Amniotic epithelial cell (primary cell): ENCODE measurements around the gene BORCS5.
"Not testable (repeated sequence)": the region's sequence is repeated elsewhere in the genome, so short reads cannot be mapped to it uniquely, and the experiment has no call there.

ENCODE experiments used
- DNase-seq: peaks from one replicate; pipeline ENCODE4 v3.0.0-alpha.2; 2010; ENCODE audit warnings: low read depth

The BORCS5 gene

DNA sequence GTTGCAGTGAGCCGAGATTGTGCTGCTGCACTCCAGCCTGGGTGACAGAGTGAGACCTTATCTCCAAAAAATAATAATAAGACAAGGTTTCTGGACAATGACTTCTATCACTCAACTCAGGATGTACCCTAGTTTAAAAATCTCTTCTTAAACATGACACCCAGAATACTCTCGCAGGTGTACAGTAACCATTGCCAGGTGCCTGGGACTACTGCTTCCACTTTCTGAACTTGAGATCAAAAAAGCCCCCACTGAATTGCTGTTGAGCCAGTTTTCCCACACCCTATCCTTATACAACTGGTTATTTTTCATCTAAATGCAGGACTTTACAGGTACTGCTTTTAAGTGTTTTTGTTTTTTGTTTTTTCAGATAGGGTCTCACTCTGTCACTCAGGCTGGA is 36.3 kb downstream of the BORCS5 start:
- DNase-seq = no peak

DNA sequence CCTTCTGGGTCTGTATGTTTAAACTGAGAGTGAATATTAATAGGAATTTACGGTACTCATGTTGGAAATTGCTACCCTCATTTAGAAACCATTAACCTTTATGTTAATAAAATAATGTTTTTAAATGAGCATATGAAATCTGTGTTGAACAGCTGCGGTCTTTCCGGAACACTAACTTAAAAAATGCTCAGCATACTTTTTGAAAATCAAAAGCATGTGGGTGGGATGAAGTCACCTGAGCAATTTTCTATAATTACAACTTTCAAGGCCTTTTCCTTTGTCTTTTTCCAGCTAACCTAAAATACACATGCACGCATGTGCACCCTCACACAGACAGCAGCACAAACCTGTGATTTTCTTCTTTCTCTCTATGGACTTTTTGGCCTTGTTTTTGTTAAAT is 39.8 kb downstream of the BORCS5 start:
- DNase-seq = no peak

DNA sequence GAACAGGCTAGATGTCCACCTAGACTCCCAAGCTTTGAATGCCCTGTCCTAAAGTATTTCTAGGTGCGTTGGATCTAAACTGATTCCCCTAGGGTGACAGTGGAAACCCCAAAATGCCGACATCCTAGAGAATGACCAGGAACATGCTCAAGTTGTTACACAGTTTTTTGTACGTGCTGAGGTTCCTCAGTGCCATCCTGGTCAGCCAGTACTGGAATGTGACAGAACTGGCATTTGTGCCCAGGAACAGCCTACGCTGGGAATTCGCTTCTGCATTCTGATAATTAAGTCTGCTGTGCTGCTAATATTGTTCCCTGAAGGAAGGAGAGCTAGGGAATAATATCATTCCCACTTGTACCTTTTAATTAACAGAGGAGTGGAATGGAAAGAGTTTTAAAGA is 40.3 kb downstream of the BORCS5 start:
- no peak for DNase-seq

DNA sequence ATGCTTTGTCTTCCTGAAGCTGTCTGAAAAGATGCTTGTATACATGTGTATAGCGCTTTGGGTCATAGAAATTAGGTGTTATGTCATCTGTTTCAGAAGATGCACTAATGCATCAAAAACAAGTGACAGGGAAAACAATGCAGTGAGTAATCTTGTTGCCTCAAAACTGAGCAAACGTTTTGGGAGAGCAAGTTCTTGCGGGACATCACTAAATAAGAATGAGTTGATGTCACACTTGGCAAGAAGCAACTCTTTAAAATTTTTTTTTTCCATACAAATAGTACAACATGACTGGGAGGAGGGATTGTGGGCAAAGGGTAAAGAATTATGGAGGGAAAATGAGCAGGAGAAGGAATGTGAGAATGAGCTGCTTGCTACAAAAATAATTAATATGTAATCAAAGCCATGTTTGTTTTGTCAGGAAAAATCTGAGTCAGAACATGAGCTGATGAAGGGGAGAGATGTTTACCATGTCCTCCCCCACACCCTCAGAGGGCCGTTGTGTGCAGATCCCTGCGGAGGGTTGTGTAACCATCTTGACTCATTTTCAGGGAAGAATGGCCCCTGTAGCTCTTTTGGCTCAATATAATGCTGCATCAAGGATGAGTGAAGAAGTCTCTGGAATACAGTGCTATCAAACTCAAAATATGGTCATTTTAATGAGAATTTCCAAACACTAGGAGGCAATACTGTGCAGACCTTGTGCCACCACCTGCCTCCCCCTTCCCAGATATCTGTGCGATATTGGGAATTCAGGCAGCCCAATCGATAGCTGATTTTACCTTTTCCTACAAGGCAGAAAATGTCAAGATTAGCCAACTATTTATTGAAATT is 41.4 kb downstream of the BORCS5 start:
- DNase-seq = peak; percentile 100

DNA sequence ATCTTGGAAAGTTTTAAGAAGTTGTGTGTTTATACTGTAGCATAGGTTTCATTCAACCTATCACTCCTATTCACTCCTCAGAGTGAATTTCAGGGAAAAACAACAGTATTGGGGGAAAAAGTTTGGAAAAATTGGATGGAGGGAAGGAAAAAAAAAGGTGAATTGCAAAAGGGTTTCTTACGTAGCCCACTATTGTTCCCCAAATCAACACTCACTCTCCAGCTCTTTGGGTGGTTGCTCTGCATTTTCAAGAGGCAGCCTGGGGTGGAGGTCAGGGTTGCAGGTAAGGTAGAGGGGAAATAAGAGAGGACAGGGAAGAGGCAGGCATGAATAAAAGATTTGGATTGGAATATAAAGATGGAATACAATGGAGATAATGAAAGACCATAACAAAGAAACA is 42.3 kb downstream of the BORCS5 start:
- DNase-seq = no peak

DNA sequence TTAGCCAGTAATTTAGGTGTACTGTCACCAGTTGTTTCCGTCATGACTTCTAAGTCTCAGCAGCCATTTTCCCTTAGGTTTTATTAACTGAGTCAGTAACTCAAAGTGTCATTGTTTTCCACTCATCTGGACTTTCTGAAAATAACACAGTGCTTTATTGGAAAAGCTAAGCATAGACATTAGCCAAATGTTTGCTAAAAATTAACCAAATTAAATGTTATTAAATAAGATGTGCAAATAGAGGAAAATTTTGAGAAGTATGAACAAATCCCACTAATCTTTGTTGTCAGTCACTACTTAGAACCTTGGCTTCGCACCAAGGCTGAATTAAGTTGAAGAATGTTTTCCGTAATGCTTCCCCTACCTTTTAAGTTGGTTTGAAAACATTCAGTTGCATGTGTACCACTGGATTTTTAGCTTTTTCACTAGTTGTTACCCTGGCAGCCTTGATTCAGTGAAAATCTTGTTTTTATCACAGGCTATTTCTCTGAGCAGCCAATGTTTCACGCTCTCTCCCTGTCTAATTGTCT is 43.0 kb downstream of the BORCS5 start:
- peak; percentile 43 for DNase-seq

DNA sequence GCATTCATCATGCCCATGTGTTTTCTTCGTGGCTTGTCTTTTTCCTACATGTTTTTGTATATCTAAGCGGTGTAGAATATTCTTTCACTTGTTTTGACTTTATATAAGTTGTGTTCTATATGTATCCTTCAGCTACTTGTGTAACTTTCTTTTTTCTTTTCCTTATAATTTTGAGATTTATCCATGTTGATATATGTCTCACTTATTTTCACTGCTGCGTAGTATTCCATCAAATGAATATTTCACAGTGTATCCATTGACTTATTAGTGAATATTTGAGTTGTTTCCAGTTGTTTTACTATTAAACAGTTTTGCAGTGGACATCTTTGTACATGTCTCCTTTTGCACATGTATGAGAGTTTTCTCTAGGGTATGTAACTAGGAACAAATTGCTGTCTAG is 43.9 kb downstream of the BORCS5 start:
- DNase-seq = no peak

DNA sequence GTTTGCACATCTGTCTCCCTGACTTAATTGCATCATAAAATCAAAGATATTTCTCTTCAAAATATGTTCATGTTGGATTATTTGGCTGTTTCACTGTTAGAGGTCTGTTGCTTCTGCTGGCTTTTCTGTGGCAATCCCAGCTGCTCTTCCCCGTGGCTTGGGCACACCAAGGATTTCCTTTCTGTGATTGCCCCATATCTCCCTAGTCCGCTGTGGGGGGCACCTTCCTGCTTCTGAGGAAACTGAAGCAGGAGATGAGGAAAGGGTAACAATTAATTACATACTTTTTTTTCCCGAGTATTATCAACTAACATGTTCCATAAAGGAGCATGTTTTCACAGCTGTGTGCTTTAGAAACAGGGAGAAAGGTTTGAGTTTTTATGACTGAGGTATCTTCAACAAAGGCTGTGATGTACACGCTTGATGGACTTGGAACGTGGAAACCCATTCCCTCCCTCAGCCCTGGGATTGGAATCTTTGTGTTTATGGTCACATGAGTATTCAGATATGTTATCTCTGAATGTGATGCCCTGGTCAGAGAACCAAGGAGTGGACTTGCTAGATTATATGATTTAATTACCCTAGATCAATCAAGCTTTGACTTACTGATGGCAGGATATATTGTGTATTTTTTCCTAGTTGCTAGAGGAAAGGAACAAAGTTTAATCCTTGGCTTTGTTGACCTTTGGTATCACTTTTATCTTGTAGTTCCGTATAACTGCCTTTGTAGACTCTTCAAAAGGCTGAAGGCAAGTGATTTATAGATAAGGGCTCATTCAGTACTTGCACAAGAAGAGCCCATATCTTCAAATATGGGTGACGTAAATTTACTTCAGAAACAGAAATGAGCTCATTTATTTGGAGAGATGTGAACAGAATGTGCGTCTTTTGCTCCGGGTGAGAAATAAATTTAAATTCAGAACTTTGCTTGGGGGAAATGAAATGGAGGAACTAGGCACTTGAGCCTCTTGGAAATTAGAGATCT is 46.7 kb downstream of the BORCS5 start:
- DNase-seq = peak; percentile 89

DNA sequence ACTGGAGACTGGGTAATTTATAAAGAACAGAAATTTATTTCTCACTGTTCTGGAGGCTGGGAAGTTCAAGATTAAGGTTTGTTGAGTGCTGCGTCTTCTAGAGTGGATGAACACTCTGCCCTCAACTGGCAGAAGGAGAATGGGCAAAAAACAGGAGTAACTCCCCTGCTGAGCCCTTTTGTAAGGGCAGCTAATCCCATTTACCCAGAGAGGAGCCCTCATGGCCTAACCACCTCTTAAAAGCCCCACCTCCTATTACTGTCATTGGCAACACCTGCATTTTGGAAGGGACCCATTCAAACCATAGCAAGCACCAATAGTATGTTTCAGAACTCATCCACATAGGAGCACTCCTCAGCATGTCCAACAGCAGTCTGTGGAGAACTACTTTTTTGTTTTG is 47.4 kb downstream of the BORCS5 start:
- no peak for DNase-seq

DNA sequence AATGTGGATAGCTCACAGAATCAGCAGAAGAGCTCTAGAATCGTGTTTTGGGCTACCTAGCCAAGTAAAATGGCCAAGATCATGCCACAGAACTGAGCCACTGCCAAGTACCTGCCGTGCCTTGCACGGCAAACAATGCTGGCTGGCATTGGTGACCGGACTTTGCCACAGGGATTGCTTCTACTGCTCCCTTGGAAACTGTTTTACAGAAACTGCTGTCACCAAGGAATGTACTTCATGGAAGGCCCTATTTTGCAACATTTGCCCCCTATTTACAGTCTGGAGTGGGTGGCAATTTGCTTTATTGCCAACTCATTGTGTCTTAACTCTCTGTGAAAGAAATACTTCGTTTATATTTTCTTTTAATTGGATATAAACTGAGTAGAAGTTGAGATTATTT is 49.0 kb downstream of the BORCS5 start:
- no peak for DNase-seq

DNA sequence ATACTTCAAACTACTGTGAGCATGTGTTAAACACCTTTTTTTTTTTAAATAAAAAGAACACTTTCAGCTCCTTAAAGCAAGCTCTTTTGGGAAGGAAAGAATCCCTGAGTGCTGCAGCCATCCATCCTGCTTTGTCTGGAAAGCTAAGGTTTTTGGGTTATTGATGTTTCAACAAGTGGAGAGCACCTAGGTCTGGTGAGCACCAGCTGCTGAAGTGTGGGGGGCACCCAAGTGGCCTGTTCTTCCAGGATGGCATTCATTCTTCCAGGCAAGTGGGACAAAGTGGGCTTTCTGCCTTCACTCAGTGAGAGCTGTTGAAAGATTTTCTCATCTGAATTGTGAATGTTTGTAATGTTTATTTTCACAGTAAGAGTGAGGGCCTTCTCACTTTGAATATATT is 49.9 kb downstream of the BORCS5 start:
- no peak for DNase-seq

DNA sequence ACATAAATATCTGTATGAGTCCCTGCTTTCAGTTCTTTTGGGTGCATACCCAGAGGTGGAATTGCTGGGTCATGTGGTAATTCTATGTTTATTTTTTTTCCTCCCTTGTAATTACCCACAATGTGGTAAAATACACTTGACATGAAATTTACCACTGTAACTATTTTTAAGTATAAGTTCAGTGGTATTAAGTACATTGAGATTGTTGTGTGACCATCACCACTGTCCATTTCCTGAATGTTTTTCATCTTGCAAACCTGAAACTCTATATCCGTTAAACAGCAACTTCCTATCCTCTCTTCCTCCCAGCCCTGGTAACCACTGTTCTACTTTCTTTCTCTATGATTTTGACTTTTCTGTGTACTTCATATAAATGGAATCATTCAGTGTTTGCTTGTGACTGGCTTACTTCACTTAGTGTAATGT is 51.4 kb downstream of the BORCS5 start:
- DNase-seq = no peak

DNA sequence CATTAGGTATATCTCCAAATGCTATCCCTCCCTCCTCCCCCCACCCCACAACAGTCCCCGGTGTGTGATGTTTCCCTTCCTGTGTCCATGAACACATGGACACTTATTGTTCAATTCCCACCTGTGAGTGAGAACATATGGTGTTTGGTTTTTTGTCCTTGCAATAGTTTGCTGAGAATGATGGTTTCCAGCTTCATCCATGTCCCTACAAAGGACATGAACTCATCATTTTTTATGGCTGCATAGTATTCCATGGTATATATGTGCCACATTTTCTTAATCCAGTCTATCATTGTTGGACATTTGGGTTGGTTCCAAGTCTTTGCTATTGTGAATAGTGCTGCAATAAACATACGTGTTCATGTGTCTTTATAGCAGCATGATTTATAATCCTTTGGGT is 52.5 kb downstream of the BORCS5 start:
- DNase-seq = not testable (repeated sequence)

DNA sequence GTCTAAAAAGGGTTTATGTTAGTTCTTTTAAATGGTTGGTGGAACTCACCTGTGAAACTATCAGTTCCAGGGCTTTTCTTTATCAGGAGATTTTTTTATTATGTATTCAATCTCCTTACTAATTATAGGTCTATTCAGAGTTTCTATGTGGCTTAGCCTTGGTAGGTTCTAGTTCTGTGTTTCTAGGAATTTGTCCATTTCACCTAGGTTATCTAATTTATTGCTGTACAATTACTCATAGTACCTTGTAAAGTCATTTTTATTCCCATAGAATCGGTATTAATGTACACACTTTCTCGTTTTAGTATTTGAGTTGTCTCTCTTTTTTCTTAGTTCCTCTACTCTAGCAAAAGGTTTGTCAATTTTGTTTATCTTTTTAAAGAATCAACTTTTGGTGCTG is 59.0 kb downstream of the BORCS5 start:
- no peak for DNase-seq

DNA sequence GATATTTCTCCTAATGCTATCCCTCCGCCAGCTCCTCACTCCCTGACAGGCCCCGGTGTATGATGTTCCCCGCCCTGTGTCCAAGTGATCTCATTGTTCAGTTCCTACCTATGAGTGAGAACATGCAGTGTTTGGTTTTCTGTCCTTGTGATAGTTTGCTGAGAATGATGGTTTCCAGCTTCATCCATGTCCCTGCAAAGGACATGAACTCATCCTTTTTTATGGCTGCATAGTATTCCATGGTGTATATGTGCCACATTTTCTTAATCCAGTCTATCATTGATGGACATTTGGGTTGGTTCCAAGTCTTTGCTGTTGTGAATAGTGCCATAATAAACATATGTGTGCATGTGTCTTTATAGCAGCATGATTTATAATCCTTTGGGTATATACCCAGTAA is 62.3 kb downstream of the BORCS5 start:
- DNase-seq = not testable (repeated sequence)

DNA sequence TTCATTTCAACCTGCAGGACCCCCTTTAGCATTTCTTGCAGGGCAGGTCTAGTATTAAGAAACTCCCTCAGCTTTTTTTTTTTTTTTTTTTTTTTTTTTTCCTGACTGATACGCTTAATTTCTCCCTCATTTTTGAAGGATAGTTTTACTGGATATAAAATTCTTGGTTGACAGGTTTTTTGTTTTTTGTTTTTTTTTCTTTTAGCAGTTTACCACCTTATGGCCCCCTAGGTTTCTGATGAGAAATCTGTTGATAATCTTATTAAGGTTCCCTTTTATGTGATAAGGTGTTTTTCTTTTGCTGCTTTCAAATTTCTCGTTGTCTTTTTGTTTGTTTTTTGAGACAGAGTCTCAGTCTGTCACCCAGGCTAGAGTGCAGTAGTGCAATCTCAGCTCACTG is 66.5 kb downstream of the BORCS5 start:
- no peak for DNase-seq

DNA sequence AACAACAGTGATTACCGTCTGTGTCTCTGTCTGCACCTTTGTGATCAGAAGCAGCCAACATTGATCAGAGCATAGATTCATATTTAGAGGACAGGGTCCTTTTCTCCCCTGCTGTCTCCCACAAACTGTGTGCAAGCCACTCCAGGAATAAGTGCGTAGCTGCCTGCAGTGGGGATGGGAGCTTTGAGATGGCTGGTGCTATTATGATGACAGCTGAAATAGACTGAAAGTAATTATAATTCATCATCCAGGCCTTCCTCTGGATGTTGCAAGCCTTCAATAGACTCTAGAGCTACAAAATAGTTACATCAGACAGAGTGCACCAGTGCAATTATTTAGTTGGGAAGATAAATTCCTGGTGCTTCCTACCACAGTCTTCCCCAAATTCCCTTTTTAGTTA is 68.1 kb downstream of the BORCS5 start:
- DNase-seq = peak; percentile 21

DNA sequence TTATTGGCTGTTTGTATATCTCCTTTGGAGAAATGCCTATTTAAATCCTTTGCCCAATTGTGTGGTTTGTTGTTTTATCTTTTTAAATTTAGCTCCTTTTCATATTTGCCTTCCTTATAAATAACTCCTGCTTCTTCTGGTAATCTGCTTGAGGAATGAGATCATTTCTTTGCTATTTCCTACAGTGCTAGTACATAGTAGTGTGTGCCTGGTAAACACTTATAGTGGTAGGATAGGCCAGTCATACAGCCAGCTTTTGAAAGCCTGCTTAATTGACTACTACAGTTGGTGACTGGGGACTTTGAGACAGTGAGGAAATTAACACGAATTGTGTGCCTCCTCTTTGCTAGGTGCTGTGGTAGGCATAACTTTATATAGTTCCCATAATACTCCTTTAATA is 68.7 kb downstream of the BORCS5 start:
- peak; percentile 52 for DNase-seq

DNA sequence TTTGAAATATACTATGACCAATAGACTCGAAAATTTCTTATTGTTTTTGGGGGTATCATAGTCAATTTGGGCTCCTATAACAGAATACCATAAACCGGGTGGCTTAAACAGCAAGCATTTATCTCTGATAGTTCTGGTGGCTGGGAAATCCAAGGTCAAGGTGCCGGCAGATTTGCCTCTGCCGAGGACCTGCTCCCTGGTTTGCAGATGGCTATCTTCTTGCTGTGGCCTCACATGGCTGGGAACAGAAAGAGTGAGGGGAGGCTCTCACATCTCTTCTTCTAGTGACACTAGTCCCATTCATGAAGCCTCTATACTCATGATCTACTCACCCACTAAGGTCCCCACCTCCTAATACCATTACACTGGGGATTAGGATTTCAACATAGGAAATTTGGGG is 70.7 kb downstream of the BORCS5 start:
- no peak for DNase-seq

DNA sequence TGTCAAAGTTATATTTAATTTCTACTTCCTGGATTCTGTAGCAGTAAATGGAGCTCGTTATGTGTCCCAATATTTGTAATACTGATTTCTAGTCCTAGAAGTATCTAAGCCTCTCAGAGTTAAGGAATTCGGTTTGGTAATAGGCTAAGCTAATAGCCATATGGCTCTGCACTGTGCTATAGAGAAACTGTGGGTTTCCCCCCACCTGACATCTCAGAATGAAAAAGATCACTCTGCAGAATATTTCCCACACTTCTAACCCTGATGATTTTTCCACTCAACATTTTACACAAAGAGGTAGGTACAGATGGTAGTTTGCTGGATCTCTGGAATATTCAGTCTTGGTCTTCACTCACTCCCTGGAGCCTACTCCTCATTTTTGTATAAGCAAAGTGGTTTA is 71.2 kb downstream of the BORCS5 start:
- no peak for DNase-seq

DNA sequence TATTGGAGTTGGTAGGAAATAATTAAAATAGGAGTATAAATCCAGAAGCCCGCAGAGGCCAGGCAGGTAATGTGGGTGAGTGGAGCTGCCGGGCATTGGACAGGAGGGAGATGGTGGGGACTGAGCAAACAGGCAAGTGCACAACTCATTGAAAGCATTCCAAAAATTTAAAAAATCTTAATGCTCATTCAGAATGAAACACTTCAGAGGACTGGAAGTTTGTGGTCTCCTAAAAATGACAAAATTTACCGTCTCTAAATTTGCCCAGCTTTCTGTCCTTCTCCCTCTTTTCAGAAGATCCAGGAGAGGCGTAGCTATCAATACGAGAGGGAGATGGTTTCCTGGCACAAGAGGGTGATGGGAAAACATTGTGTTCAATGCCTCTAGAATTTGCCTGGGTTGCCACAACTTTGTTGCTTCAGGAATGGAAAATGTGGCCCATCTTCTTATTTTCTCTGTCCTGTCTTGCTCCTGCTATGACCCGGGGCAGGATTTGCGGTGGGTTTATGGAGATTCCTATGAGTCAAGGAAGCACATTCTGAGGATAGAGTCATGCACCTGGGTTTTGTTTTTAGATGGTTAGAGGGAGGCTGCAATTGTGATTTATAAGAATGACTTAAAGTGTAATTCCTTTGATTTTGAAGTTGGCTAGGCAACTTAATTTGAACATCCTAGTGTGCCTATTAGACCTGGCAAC is 72.2 kb downstream of the BORCS5 start:
- DNase-seq = no peak

DNA sequence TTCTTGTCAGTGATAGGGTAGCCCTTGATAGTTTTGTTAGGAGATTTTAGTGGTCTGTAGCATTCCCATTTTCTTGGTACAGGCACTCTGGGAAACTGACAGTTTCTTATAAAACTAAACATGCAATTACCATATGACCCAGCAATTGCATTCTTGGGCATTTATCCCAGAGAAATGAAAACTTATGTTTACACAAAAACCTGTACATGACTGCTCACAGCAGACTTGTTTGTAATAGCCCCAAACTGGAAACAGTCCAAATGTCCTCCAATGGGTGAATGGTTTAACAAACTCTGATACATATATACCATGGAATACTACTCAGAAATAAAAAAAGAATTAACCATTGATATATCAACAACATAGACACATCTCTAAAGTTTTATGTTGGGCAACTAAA is 75.5 kb downstream of the BORCS5 start:
- peak; percentile 75 for DNase-seq
